Thoracic aorta (tissue), 2 donors: ENCODE results near the gene BET1L. TPM values are rescaled to one million over a fixed set of nuclear protein-coding genes. Genes with fewer than 3 reads are reported as not detected.

Experiments
- ATAC-seq: fragments of 150-250 bp; one replicate; pipeline ENCODE4 v1.8.0; 2017; ENCODE audit warnings: low read depth; ENCODE audit not compliant: insufficient number of reproducible peaks, low FRiP score
- DNase-seq: peaks from one replicate; pipeline ENCODE4 v3.0.0-alpha.2; 2020; ENCODE audit warnings: low spot score
- H3K27ac ChIP-seq, 2 donors: fragments of 200-600 bp; sonication (generic); 1 replicate in 1 of 2; 2 replicates in 1 of 2; pipeline ENCODE4 v1.5.1; 2016; ENCODE audit warnings: mild to moderate bottlenecking in 2 of 2, moderate library complexity in 2 of 2
- H3K27me3 ChIP-seq: fragments of 200-600 bp; sonication (generic); replicated peaks from 2 replicates; pipeline ENCODE4 v1.6.0; 2016; ENCODE audit warnings: mild to moderate bottlenecking; ENCODE audit not compliant: insufficient read depth
- H3K36me3 ChIP-seq: fragments of 200-600 bp; sonication (generic); one replicate; pipeline ENCODE4 v1.5.1; 2016
- H3K4me1 ChIP-seq, 2 donors: fragments of 200-600 bp; sonication (generic); 1 replicate in 1 of 2; 2 replicates in 1 of 2; pipeline versions ENCODE4 v1.5.1 to v1.6.0; 2016; ENCODE audit warnings: low read depth in 2 of 2, mild to moderate bottlenecking in 1 of 2; ENCODE audit not compliant: control insufficient read depth in 1 of 2
- H3K4me3 ChIP-seq: fragments of 200-600 bp; sonication (generic); 2 replicates; pipeline ENCODE4 v1.5.1; 2016; ENCODE audit warnings: mild to moderate bottlenecking
- H3K9me3 ChIP-seq: fragments of 200-600 bp; sonication (generic); 2 replicates; pipeline ENCODE4 v1.5.1; 2016
- CTCF ChIP-seq: fragments of 200-600 bp; sonication (generic); IDR thresholded peaks from one replicate; pipeline ENCODE4 v1.5.1; 2019; ENCODE audit warnings: antibody characterized with exemption
- total RNA-seq, 2 donors: library from RNA; depleted of rRNA; stranded (reverse); fragments of >200 nt; gene quantifications; one replicate each; pipeline versions ENCODE4 v1.1.0 to v1.2.3, GENCODE V29; 2016

BET1L gene
- total RNA-seq, 2 donors from 2014 or later: 38.7 to 42.7 TPM

- no peak for DNase-seq
- no peak overlapping the region for H3K27ac ChIP-seq
- ATAC-seq: no peak
- H3K36me3 ChIP-seq: peaks cover 22% of the 10 kb centered on the region
- H3K9me3 ChIP-seq: no peaks in the 10 kb centered on the region
- no peaks in the 10 kb centered on the region for H3K27me3 ChIP-seq
- H3K4me3 ChIP-seq: no peak overlapping the region
- TF ChIP-seq CTCF: no peak
- H3K4me1 ChIP-seq: peaks cover 12 to 32% of the 10 kb centered on the region in 2 donors
Measured at GRCh38 chr11:201966-202365, 5.2 kb downstream of the BET1L start.

DNA sequence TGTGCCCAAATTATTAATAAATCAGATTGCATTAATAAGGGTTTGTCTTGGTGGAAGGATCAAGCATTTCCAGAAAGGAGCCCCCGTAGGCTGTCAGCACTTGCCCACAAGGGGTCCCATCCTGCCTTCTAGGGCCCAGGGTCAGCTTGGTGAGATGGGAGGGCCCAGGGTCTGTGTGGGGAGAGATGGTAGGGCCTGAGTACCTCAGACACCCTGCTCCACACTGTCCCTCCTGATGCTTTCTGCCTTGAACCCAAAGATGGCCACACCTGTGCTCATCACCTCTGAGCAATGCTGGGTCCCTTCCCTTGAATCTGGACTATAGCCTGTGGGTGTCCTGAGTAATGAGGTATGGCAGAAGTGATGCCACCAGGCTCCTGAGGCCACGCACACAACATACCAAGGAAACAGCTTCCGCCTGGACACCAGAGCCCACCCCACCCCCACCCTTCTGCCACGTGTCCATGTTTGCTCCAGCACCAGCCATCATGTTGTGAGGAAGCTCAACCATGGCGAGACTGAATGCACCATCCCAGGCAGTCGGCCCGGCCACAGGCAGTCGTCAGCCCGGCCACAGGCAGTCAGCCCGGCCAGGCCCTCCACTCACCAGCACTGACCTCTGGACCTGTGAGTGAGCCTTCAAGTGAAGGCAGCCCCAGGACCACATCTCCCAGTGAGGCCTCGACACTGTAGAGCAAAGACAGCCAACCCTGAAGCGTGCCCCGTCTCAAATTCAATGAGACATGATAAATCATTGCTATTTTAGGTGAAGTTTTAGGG, 6.8 kb downstream of the BET1L start:
- H3K36me3 ChIP-seq: peaks cover 20% of the 10 kb centered on the region

GRCh38 chr11:199782-200181, 7.4 kb downstream of the BET1L start:
- Histone ChIP-seq H3K9me3 (no peaks in the 10 kb centered on the region), H3K4me3 (no peak overlapping the region), H3K4me1 (peaks cover 0 to 15% of the 10 kb centered on the region in 2 donors), H3K36me3 (peaks cover 14% of the 10 kb centered on the region), H3K27ac (no peak overlapping the region), H3K27me3 (no peaks in the 10 kb centered on the region)
- no peak for ATAC-seq
- no peak for TF ChIP-seq CTCF
- DNase-seq: no peak

More for the DNA sequence above, 6.8 kb downstream of the BET1L start:
- H3K27ac ChIP-seq: no peak overlapping the region
- peaks cover 2 to 21% of the 10 kb centered on the region in 2 donors for H3K4me1 ChIP-seq
- H3K27me3 ChIP-seq: no peaks in the 10 kb centered on the region
- no peak for ATAC-seq
- no peaks in the 10 kb centered on the region for H3K9me3 ChIP-seq
- no peak for DNase-seq
- no peak overlapping the region for H3K4me3 ChIP-seq
- no peak for TF ChIP-seq CTCF

- DNase-seq (no peak), ATAC-seq (no peak)
- no peaks in the 10 kb centered on the region for H3K27me3 ChIP-seq
- no peak for TF ChIP-seq CTCF
- no peaks in the 10 kb centered on the region for H3K9me3 ChIP-seq
- H3K36me3 ChIP-seq: peaks cover 9% of the 10 kb centered on the region
- H3K4me1 ChIP-seq: peaks cover 0 to 9% of the 10 kb centered on the region in 2 donors
- H3K27ac ChIP-seq: no peak overlapping the region
- no peak overlapping the region for H3K4me3 ChIP-seq
Measured at GRCh38 chr11:199004-199581, 8.1 kb downstream of the BET1L start.

GRCh38 chr11:198236-198806, 8.9 kb downstream of the BET1L start:
- ATAC-seq (no peak), DNase-seq (no peak)

More at GRCh38 chr11:198236-198806, 8.9 kb downstream of the BET1L start:
- no peak for TF ChIP-seq CTCF
- peaks cover 9% of the 10 kb centered on the region for H3K36me3 ChIP-seq
- H3K4me3 ChIP-seq: no peak overlapping the region
- peaks cover 0 to 1% of the 10 kb centered on the region in 2 donors for H3K4me1 ChIP-seq
- H3K9me3 ChIP-seq: no peaks in the 10 kb centered on the region
- no peaks in the 10 kb centered on the region for H3K27me3 ChIP-seq
- no peak overlapping the region for H3K27ac ChIP-seq
